GM18868 (cell line): Measurements from ENCODE around the gene PLCB3.

Source experiments
- ATAC-seq: cut with Tn5 transposase; IDR thresholded peaks from one replicate; pipeline ENCODE4 v1.9.1; 2021; ENCODE audit warnings: mild to moderate bottlenecking, moderate library complexity; ENCODE audit not compliant: unreplicated experiment

Gene PLCB3

DNA sequence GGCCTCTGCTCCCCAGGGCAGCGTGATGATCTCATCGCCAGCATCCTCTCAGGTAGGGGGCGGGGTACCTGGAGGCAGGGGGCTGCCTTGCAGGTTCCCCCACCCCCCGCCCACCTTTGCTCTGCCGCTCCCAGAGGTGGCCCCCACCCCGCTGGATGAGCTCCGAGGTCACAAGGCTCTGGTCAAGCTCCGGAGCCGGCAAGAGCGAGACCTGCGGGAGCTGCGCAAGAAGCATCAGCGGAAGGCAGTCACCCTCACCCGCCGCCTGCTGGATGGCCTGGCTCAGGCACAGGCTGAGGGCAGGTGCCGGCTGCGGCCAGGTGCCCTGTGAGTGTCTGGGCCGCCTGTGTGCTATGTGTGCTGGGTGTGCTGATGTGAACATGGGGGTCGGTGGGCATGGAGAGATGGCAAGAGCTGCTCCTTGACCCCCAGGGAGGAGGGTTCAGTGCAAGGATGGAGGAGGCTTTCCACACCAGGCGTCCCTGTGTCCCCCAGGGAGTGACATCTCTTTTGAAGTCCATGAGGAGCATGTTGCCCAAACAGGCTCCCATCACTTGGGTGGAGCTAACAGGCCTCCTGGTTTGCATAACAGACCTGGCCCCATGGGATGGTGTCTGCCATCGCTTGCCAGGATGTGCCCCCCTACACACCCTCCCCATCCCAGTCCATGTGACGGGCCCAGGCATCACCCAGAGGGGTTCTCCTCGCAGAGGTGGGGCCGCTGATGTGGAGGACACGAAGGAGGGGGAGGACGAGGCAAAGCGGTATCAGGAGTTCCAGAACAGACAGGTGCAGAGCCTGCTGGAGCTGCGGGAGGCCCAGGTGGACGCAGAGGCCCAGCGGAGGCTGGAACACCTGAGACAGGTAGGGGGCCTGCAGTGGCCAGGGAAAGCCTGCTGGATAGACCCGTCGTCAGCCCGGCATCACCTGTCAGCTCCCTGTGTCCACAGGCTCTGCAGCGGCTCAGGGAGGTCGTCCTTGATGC lies 14.1 kb downstream of the PLCB3 start:
- ATAC-seq = no peak

DNA sequence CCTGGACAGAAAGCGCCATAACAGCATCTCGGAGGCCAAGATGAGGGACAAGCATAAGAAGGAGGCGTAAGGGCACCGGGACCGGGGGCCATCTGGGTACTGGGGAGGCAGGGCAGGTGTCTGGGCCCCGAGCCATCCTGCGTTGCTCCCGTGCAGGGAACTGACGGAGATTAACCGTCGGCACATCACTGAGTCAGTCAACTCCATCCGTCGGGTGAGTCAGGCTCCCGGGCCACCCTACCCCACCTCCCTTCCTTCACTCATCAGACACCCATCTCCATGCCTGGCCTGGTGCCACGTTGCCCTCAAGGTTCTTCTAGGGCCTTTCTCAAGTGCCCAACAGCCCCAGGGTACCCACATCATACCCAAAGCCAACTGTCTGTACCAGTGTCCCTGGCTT lies 15.0 kb downstream of the PLCB3 start:
- ATAC-seq = no peak

DNA sequence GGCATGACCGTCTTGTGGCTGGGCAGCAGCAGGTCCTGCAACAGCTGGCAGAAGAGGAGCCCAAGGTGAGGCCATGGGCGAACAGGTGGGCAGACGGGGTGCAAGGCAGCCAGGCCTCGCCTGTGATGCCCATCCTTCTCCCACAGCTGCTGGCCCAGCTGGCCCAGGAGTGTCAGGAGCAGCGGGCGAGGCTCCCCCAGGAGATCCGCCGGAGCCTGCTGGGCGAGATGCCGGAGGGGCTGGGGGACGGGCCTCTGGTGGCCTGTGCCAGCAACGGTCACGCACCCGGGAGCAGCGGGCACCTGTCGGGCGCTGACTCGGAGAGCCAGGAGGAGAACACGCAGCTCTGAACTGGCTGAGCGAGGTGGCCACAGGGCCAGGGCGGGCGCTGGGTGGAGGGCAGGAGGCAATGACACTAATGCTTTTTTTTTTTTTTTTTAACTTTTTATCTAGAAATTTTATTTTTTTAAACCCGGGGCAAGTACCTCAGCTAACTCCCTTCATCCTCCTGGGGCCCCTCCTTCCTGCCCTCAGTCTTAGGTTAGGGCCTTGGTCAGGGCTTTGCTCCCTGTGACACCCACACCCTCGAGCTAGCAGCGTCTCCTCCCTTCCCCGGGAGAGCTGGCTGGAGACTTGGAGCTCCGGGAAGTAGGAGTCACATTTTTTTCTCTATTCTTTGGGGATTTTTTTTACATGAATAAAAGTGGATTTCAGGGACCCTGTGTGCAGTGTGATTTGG lies 16.0 kb downstream of the PLCB3 start:
- no peak for ATAC-seq

DNA sequence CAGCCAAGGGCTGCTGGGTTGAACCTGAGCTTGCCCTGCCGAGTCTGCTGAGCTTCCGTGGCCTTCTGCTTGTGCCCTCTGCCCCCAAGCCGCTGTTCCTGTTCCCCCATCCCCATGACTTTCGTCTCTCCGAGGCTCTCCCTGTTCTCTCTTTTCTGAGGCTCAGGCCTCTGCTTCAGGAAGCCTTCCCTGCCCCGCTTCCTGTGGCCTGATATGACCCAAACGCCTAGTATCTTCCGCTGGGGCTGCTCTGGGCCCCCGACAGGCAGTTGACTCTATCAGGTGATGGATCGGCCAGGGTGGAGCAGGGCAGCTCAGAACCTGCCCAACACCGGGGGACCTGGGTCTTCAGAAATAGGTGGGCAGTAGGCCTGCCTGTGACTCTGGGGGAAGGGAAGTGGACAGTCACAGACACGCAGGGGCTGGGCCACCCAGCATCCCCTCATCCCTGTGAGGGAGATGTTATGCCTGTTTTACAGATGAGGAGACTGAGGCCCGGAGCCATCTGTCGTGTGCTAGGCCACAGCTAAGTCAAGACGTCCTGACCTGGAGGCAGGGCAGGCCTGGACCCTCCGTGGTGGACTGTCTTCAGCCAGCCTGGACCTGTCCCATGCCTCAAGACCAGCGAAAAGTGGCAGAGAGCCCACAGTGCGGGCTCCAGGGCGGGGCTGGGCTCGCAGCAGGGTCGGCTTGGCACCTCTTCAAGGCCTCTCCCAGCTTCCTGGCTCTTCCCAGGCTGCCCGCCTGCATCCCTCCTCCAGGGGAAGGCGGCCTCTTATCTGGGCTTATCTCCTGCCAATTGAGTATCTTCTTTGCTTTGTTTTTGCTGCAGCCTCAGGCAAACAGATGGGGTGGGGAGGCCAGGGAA lies 16.9 kb downstream of the PLCB3 start:
- no peak for ATAC-seq

DNA sequence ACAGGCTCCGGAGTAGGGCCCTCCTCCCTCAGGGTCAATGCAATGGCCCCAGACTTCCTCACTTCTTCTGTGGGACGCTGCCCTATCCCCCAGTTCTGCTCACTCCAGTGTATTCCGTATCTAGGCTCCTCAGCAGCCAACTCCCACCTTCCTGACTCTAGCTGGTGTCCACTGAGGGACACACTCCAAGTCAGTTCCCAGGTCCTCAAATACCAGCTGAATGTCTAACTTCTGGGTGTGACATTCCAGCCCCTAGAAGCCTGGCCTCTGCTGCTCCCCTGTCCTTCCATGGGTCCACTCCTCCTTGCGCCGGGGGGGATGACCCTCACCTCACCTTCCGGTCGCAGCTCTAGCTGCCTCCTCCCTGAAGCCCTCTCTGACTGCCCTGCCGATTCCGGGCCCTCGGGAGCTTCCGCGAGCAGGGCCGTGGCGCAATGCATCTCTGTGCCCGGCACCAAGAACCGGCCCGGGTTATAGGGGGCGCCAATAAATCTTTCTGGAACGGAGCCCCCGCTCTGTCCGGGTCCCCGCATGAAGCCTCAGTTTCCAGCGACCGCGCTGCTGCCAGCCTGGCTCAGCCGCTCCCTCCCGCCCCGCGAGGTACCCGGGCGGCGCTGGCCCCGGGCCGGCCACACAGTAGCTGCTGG lies 17.7 kb downstream of the PLCB3 start:
- peak; percentile 10 for ATAC-seq

DNA sequence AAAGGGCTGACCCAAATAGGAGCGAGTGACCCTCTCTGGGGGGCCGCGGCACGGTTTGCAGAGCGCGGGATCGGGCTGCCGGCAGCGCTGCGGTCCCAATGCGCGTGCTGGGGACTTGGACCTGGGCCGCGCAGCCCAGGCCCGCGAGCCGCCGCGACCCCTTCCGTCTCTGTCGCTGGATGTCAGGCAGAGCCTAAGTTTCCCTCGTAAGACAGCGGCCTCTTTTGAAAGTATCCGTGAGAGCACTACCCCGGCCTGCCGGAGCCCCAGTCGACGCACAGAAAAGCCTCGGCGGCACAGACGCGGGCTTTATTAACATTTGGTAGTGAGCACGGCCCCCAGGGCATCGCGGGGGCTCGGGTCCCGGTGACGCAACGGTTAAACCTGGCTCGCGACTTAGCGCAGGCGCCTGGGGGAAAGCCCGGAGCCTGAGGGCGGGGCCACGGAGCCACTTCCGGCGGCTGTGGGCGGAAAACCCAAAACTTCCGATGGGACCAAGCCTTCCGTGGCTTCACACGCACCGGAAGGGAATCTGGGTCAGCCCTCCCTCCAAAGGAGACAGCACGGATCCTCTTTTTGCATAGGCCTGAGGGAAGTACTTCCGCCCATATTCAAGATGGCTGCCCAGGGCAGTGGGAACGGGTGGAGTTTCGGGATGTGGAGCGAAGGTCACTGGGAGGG lies 18.4 kb downstream of the PLCB3 start:
- ATAC-seq = peak; percentile 70

DNA sequence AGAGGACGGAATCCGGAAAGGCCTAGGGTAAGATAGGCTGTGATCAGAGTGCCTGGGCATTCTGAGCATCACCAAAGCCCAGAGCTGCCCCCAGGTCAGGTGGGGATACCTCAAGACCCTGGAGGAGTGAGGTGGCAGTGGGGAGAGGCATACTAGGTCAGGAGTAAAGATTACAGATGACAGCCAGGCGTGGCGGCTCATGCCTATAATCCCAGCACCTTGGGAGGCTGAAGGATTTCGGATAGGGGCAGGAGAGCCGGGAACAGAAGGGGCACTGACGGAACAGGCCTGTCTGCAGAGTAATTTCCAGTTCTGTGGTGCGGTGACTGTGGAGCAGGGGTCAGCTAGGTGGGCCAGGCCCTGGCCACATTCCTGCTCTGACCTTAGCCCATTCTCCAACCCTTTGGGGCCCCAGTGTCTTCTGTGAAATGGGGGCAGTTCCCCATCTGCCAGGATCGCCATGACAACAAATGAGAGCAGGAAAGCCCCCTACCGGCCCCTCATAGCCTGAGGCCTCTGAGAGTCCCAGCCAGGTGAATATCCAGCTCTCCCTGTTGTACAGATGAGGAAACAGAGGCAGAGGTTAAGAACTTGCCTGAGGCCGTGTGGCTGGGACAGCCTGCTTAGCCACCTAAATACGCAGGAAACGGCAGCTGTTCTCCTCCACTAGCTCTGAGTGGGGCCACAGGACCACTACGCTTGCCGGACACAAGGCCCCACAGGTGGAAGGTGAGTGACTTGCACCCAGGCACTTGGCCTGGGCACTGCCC lies 23.9 kb downstream of the PLCB3 start:
- ATAC-seq = no peak

DNA sequence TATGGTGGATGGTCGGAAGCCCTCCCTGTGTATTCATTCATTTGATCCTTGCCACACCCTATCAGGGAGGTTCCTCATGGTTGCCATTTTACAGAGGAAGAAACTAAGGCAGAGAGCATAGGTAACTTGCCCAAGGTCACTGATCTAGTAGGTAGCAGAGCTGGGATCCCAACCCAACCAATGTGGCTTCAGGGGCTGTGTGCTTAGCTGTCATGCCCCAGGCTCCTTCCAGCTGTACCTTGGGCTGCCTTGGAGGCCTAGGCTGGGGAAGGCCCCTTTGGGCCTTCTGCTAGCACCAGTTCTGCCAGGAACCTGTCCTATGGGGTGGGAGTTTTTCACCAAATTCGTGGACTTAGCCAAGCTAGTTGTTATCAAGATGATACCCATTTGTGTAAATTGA lies 24.5 kb downstream of the PLCB3 start:
- ATAC-seq = no peak

DNA sequence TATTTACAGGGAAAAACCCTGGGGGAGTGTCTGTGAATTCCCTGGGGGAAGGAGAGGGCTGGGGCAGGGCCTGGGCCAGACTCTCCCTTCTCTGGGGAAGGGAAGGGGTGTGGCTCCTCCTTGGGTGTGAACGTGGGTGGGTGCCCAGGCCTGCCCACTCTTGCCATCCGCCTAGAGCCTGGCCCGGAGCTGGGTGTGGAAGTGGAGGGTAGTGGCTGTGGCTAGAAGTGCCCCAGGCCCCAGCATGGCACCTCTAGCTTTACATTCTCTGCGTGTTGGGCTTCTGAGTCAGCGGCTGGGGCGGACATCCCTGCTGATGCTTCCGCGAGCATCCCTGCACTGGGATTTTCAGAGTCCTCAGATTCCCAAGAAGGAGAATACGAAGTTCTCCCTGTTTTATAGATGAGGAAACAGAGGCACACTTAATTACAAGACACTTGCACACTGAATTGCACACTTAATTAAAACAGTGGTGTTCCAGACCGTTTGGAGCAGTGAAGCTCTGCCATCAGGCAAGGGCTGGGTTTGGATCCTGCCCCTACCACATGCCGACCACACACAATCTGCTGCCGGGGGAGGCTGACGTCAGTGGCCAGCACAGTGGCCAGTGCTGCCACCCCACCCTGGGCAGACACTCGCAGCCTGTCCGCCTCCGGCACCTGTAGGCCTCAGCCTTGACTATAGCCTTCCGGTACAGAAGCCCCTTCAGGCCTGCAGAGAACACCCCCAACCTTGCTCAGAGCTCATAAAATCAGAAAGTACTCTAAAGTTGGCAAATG lies 25.5 kb downstream of the PLCB3 start:
- ATAC-seq = no peak

DNA sequence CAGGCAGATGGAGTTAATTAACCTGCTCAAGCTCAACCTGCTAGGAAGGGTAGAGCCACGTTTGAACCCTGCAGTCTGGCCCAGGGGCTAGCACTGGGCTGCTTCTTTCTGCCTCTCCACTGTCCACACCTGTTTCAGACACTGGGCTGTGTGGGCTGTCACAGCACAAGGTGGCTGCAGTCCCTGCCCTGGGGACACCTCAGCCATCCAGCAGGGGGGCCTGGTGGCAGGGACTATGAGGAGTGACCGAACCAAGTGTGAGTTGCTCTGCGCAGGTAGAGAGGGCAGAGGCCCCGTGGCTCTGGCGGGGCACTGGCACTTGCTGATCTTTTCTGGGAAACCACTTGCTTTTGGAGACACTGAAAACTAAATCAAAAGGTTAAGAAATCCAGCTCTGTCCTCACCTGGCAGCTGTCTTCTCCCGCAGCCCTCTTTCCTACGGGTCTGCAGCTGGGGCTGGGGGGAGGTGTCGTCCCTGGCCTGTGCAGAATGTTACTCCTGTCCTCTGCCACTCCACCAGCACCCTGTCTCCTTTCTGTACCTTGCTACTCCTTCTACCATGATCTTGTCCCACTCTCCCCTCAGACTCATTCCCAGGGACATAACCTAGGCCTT lies 27.4 kb downstream of the PLCB3 start:
- ATAC-seq = no peak

DNA sequence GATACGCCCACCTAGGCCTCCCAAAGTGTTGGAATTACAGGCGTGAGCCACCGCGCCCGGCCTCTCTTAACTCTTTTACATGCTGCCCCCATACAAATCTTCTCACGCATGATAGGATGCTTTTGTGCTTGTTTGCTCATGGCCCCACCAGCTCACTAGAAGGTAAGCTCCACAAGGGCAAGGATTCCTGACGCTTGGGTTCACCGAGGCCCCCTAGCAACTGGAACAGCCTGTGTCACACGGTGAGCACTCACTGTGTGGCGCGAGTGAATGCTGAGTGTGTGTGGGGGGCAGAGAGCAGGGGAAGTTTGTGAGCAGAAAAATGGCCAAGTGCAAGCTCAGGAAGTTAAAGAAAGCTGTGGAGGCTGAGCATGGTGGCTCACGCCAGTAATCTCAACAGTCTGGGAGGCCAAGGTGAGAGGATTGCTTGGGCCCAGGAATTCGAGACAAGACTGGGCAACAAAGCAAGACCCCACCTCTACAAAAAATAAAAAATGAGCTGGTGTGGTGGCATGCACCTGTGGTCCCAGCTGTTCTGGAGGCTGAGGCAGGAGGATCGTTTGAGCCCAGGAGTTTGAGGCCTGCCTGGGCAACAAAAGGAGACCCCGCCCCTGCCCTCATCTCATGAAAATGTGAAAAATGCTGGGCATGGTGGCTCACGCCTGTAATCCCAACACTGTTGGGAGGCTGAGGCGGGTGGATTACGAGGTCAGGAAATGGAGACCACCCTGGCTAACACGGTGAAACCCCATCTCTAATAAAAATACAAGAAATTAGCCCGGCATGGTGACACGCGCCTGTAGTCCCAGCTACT lies 30.8 kb downstream of the PLCB3 start:
- ATAC-seq = no peak

DNA sequence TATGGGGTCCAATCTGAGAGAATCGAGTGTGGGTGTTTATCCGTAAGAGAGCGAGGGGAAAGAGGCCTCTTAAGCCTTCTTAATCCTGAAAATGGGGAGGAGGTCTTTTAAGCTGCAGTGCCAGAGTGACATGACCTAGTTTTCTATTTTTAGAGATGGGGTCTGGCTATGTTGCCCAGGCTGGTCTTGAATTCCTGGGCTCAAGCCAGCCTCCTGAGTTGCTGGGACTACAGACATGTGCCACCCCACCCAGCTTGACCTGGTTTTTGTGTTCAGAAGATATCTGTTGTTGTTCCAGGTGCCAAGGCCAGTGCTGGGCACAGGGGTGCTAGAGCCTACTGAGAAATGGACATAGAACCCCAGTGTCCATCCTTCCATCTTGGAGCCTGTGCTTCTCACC lies 31.8 kb downstream of the PLCB3 start:
- no peak for ATAC-seq

DNA sequence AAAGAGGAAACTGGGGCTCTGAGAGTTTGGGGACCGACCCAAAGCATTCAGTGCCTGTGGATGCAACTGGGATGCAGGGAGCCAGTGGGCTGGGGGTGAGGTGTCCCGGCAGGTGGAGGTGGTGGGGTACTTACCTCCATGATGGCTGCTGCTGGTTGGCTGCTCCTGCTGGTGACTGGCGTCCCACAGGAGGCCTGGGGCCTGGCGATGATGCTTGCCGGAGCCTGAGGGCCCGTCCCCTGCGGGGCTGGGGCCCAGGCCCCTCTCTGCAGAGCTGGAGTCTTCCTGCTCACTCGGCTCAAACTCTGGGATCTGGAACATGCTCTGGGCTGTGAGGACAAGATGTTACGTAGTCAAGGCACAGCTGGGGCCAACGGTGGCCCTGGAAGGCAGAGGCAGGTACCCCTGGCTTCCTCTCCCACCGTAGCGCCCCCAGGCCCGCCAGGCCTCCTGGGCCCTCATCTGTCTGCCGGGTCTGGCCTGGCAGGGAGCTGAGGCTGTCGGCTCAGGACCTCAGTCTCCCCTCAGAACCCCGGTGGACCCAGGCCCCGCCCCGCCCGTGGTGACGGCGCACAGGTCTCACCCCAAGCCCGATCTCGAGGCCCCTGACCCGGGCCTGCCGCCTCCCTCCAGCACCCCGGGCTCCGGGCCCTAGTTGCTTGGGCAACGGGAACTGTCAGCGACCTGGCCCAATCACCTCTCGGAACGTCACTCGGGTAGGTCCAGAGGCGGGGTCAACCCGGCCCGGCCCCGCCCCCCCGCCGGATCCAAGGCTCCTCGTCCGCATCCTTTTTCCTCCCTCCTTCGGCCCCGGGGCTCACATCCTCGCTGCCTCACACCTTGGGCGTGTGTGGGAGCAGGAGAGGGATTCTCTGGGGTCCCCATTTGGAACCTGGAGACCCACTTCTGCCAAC lies 33.0 kb downstream of the PLCB3 start, which contains the start of gene BAD:
Gene BAD, minus strand, starts transcription at position 618 of the 914 bp plus-strand sequence. Its CDS starts 297 bp downstream, at position 321.
- ATAC-seq = peak; percentile 79

DNA sequence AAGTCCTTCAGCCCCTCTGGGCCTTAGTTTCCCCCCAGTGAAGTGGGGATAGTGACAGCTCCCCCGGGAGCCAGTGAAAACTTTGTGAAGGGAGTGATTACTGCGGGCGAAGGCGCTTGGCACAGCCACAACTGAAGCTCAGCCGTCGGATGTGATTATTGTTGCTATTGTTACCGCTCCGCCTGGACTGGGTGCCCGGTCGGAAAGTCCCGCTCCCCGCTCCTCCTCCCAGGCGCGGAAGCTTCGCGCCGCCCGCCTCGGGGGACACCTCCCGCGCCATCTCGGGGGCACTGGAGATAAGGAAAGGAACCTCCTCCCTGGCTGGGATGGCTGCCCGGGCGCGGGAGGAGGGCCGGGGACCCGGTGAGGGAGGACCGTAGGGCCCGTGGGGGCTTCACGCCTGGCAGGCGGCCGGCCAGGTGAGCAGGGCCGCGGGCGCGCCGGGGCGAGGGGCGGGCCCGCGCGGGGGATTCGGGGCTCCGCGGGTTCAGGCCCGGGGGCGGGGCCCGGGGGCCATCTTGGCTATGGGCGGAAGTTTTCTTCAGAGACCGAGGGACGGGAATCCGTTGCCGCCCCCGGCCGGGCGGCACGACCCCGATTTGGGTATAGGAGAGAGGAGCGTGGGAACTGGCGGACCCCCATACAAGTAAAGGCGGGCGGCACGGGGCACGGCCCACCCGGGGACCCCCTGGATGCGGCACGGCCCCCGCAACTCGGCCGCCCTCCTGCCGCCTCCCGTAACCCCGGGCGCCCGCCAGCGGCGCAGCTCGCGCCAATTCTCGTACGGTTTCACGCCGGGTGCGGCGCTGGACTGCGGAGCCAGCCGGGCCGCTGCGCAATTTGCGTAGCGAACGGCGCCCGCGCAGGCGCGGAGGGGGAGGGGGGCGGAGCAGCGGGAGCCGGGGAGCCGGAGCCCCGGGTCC lies 33.9 kb downstream of the PLCB3 start, which contains the start of gene GPR137:
Gene GPR137, plus strand, starts transcription at position 887 of the 923 bp plus-strand sequence. CDS start 677 bp downstream, outside the sequence.
- peak; percentile 57 for ATAC-seq
